ENCODE results near the gene CAMTA1. TPM values are rescaled to one million over a fixed set of nuclear protein-coding genes. Genes with fewer than 3 reads are reported as not detected.

Gene CAMTA1
- total RNA-seq, 1 experiment from 2014 or later = 69.5 TPM

DNA sequence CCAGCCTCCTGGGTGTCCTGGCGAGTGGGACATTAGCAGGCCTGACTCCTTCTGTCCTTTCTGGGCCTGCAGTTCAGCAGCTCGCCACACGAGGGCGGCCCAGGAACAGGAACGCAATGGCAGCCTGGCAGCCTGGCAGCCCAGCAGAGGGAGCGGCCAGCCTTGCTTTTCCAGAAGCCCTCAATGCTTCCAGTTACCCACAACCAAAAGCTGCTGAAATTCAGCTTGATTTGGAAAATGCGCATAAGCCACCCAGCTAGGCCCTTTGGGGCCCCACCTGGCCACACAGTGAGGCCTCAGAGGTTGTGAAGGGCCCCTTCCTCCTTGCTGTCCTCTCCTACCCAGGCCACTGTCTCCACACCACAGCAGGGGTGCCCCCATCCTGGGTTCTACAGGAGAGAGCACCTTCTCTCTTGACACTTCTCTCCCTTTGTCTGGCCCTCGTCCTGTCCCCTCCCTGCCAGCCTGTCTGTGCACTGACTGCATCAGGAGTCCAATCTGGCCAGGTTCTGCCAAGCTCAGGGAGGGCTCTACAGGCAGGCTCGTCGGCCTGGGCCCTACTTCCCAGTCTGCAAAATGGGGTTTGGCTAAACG lies 882.5 kb downstream of the CAMTA1 start:
- Histone ChIP-seq H4K20me1 (ENCODE audit: insufficient read depth) (no peaks in the 10 kb centered on the region), H3K9me3 (ENCODE audit: control insufficient read depth in 1 of 2, insufficient read depth in 1 of 2, low read depth in 1 of 2, low read length in 2 of 2) (no peaks in the 10 kb centered on the region), H3K9ac (ENCODE audit: low read length) (no peak overlapping the region), H2AFZ (ENCODE audit: low read depth, low read length, poor library complexity, severe bottlenecking) (no peak overlapping the region), H3K9me2 (ENCODE audit: insufficient read depth) (no peaks in the 10 kb centered on the region), H3K4me1 (ENCODE audit: control insufficient read depth in 1 of 2, insufficient read depth in 2 of 2, low read length in 2 of 2) (peaks cover 0 to 8% of the 10 kb centered on the region in 2 experiments; a peak in 2 of 4 replicates), H3K27ac (ENCODE audit: low read depth, low read length) (no peak overlapping the region; the same call in 1 of the 2 replicates), H3K4me2 (ENCODE audit: low read length) (no peak overlapping the region), H3K36me3 (ENCODE audit: control insufficient read depth in 1 of 2, insufficient read depth in 2 of 2, low read length in 2 of 2) (no peaks in the 10 kb centered on the region), H3K27me3 (ENCODE audit: insufficient read depth, low read length) (no peaks in the 10 kb centered on the region), H3K4me3 (replicated peaks in 1 of 2; ENCODE audit: low read depth in 1 of 2, low read length in 2 of 2) (no peak overlapping the region), H3K79me2 (ENCODE audit: insufficient read depth, low read length) (no peaks in the 10 kb centered on the region)
- no TSS peak for BruUV-seq (replicated peaks)
- peak; percentile 99 for TF ChIP-seq RAD21 (IDR thresholded peaks at IDR 0.05; ENCODE audit: low read depth)
- no peak for TF ChIP-seq TCF7L2 (IDR thresholded peaks at IDR 0.05; ENCODE audit: borderline replicate concordance, extremely low read depth, insufficient read depth, insufficient read length)
- TF ChIP-seq YY1 (IDR thresholded peaks at IDR 0.05; ENCODE audit: extremely low read depth, insufficient replicate concordance, low read depth, low read length) = peak; percentile 43
- no peak for TF ChIP-seq CBX3 (IDR thresholded peaks at IDR 0.05; ENCODE audit: low read depth)
- TF ChIP-seq CTCF (IDR thresholded peaks at IDR 0.05 in 2 of 3, conservative IDR thresholded peaks at IDR 0.05 in 1 of 3; ENCODE audit: borderline replicate concordance in 1 of 3, insufficient read depth in 1 of 3, low read depth in 2 of 3, low read length in 2 of 3) = peak; percentile 99 to 100 (median 99)
- CTCF ChIA-PET = interaction anchor here (0.7 to 3.6 kb wide), 13 partner anchors 10 to 681 kb away, joined by 3 to 96 read pairs (median 4); no protein-coding TSS in a partner anchor
- DNase-seq (ENCODE audit: low read depth, low spot score) (peak; percentile 42), ATAC-seq (peak; percentile 81)
- intact Hi-C loops (cut with micrococcal nuclease) = loop anchor here (1.0 to 10.0 kb wide), 5 partner anchors 86 to 680 kb away; partner anchors contain the start of genes PARK7 and TNFRSF9
- POLR2A ChIA-PET = interaction anchor here (0.7 kb wide), 1 partner anchor 680 kb away, joined by 3 read pairs; no protein-coding TSS in a partner anchor
- RAD21 ChIA-PET (ENCODE audit: low non-redundant PET in 1 of 2, low total read pairs in 2 of 2, uncharacterized antibody in 2 of 2, unreplicated experiment in 2 of 2) = interaction anchor here (0.7 to 2.4 kb wide), 3 partner anchors 84 to 93 kb away, joined by 3 to 10 read pairs (median 6); no protein-coding TSS in a partner anchor

Measured in HCT116 (cell line).